Activated CD4-positive, alpha-beta T cell treated with anti-CD3 and anti-CD28 coated beads for 1 hour (primary cell): ENCODE data around the gene MIOS.

Experiments used
- DNase-seq: peaks from one replicate; pipeline ENCODE4 v3.0.0-alpha.2; 2020

The MIOS gene

DNA sequence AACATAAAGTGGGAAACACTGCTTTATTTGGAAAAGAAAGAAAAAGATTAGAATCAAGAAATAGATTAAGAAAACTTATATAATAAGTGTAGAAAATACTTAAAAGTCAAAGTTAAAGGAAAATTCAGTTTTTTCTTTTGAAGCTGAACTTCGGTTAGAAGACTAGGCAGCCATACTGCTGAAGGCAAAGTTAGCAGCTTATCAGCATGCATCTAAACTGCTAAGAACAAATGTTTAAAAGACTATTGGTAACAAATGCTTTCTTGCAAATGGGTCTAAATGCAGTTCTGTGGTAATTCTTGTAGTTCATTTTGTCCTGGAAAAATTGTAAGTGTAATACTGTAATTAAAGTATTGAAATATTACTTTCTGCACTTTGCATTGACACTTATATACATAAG lies 18.0 kb downstream of the MIOS start:
- no peak for DNase-seq

DNA sequence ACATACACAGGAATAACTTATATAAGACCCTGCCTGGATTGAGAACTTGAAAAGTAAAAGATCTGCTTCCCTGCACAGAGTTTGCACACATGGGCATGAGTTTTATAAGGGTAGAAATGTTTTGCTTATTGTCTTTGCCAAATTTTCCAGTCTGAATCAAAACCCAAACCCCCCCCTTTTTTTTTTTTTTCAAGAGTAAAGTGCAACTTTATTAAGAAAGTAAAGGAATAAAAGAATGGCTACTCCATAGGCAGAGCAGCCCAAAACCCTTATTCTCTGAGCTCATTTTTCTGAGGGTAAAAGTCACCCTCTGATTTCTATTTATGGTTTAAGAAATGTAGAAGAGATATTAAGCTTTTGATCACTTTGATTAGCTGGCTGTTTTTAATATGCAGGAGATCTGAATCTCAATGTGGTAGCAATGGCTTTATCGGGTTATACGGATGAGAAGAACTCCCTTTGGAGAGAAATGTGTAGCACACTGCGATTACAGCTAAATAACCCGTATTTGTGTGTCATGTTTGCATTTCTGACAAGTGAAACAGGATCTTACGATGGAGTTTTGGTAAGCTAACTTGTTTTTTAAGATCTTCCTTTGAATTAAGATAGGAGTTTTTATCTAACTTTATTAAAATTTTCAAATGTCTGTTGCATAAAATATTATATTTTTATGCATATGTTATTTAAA lies 18.7 kb downstream of the MIOS start:
- DNase-seq: no peak

DNA sequence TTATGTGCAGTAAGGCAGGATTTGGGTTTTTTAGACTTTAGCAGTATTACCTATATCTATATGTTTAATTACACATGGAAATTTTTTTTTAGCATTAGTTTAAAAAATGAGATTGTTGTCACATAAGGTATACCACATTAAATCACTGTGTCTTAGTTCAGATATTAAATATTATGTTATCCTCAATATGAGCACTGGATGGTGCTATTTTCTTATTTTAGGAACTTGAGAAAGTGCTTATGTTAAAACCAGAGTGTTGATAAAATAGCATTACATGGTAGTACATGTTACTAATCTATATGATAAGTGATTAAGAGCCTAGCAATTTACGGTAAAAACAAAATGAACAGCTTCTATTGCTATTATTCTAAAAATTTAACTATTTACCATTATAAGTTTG lies 28.8 kb downstream of the MIOS start:
- DNase-seq: no peak

DNA sequence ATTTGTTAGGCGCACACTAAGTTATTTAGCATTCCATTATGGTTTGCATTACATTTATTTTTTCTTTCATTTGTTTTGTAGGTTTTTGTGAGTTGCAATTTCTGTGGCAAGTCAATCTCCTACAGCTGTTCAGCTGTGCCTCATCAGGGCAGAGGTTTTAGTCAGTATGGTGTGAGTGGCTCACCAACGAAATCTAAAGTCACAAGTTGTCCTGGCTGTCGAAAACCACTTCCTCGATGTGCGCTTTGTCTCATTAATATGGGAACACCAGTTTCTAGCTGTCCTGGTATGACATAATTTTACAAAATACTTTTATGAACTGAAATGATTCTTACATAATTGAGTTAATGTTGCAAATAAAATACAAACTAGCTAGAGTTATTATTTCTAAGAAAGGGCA lies 29.5 kb downstream of the MIOS start:
- no peak for DNase-seq

DNA sequence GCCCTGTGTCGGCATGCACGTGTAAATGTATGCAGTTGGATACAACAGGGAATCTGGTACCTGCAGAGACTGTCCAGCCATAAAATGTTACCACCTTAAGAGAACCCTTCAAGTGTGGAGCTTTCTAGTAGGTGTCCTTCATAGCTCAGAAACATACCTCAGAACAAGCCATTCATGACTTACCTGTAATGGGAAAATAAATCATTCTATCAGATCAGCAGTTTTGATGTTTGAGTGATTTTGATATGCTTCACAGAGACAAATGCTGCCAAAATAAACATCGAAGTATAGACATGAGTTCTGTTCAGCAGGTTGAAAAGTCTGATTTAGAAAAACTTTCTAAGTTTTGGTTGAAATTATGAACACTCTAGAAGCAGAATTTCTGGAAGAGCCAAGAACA lies 40.3 kb downstream of the MIOS start:
- DNase-seq: no peak

DNA sequence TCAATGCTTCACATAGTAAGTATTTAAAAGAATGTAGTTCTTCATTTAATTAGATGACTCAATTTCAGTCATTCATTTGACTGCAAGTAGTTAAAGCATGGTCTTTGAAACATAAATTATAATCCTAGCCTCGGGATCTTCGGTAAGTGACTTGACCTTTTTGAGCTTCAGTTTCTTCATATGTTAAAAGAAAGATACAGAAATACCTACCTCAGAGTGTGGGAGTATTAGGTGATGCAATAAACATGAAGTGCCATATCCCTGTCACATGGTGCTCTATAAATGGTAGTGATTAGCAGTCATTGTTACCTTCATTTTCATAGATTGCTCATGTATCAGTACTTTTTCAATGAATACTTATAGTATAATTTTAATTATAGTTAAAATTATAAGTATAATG lies 42.6 kb downstream of the MIOS start:
- DNase-seq: no peak

DNA sequence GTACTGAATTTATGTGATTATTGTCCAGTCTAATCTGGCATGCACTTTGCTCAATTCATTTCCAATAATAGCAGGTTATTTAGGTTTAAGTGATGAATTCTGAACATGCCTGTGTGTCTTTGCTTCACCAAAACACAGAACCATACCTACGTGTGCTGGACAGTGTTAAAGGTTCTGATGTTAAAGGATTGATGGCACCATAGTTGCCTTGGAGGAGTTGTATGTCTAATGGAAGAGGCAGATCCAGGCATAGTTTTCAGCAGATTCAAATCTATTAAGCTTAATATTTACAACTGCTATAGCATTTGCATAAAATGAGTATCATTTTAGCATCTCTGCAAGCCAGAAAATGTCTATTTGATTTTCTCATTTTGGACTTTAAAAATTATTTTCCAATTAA lies 45.8 kb downstream of the MIOS start:
- no peak for DNase-seq

DNA sequence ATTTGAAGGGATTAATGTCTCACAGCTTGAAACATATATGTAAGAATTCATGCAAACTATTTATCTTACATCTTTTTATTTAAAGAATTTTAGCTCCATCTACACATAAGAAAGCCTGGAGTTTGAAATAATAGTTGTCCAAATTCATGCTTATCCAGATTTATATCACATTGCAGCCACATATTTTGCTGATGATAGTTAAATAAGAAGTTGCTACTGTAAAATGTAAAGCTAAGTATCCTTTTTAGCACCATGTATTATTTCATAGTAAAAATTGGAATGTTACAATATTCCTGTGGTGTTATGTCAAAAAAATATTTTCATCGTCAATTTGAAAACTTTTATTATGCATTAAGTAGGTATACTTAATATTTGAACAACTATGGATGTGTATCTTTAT lies 46.5 kb downstream of the MIOS start:
- no peak for DNase-seq

DNA sequence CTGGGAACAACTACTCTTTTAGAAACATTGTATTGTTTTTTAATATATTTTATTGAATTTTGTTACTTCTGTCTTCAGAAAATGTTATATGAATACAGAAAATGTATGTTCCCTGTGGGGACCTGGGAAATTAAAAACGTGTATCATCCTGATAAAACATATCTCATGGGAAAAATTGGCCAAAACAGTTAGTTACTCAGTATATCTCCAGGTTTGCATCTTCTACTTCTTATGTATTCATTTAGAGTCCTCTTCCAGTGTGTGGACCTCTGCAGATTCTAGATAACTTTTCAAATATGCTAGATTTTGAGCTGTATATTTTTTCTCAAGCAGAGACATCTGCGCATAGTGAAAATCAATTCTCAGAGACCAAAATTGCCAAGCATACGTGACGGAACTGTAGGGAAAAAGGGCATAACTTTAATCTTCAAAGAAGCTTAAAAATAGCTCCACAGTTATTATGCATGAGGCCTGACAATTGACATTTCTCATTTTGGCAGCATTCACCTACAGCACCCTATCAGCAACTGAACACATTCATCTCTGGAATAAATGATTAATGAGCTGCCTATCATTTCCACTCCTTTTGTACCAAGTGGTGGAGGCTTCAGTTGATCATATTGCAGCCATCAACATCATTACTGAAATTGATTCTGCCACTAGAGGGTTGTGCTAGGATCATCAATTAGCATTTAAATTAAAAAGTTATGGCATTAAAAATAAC lies 47.5 kb downstream of the MIOS start:
- no peak for DNase-seq

DNA sequence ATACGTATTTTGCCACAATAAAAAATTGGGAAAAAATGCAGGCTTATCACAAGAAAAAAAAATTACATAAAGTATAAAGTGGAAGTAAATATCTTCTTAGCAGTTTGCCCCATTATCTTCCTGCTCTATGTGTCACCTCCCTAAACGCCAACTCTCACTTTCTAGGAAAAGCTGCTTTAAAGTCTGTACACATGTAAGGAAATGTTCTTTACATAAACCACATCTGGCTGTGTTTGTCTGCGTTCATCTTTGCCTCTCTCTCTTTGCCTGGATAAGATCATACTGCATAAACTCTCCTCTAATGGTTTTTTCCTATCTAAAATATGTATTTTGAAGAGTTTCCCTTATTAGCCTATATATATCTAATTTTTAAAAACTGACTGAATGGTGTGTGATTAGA lies 50.9 kb downstream of the MIOS start:
- no peak for DNase-seq

DNA sequence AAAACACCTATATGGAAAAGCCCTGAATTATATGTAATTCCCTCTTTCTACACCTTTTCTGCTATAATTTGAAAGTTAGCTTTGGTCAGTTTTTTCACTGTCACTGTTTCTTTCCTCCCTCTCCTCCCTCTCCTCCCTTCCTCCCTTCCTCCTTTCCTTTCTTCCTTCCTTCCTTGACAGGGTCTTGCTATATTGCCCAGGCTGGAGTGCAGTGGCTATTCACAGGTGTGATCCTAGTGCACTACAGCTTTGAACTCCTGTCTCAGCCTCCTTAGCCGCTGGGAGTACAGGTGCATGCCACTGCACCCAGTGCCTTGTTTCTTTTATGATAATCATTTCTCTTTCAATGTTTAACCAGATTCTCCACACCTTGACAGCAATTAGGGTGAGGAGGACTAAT lies 51.7 kb downstream of the MIOS start:
- DNase-seq: no peak

DNA sequence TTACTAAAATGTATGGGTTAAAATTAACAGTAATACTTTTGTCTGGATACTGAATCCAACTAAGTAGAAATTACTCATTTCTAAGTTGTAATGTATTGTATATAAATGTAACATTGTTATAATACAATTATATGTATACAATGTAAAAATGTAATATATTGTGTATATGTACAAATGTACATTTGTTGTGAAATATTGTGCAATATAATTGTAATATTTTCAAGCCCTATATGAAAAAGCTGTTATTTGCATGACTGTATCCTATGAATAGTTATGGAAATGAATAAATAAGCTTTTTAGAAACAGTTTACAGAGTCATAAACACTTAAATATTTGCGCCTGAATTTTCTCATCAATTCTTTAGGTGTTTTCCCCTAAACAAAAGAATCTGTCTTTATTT lies 53.6 kb downstream of the MIOS start:
- DNase-seq: no peak

DNA sequence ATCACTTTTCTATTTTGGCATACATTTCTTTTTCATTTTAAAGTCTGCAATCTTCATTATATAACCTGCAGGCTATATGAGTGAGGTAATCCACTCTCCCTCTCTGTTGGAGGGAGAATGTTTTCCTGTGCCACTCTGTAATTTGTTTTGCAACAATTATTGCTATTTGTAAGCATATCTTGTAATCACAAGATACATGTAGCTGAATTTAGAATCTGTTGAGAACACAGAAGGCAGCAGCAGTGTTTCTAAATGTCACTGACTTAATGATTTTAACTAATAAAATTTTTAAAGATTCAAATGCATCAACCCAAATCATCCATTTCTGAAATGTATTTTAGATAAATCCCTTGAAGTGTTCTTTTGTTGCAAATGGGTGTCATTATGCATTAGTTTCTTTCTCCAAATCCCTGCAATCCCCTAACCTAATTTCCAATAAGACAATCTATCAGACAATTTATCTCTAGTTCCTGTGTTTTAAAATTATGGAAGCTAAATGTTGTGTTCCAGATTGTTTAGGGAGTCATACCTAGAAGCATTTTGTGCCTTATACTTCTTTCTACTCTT lies 54.0 kb downstream of the MIOS start:
- no peak for DNase-seq

DNA sequence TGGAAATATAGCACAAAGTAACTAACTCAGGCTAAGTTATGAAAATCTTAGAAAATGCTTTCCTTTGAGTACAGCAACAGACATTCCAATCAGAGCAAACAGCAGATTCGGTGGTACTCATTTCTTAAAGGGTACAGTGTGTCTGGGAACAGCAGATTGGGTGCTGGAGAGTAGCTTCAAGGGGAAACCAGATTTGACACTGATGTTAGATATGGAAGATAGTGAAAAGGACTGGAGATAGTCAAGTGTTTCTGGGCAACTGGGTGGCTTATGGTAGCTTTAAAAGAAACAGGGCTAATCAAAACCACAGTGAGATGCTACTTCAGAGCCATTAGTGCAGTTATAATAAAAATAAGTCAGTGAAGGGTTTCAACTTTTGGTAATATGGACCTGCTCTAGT lies 61.8 kb downstream of the MIOS start:
- DNase-seq: no peak

DNA sequence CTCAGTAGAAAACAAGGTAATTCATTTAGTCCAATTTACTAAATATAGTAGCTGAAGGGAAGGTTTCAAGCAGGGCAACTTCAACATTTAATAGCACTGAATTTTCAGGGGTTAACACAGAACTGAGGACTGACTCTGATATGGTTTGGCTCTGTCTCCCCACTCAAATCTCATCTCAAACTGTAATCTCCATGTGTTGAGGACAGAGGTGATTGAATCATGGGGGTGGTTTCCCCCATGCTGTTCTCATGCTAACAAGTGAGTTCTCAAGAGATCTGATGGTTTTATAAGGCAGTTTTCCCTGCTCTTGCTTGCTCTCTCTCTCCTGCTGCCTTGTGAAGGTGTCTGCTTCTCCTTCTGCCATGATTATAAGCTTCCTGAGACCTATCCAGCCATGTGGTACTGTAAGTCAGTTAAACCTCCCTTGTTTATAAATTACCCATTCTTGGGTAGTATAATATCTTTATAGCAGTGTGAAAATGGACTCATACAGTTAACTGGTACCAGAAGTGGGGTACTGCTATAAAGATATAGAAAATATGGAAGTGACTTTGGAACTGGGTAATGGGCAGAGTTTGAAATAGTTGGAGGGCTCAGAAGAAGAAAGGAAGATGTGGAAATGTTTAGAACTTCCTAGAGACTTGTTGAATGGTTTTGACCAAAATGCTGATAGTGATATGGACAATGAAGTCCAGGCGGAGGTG lies 64.1 kb downstream of the MIOS start:
- DNase-seq: no peak

DNA sequence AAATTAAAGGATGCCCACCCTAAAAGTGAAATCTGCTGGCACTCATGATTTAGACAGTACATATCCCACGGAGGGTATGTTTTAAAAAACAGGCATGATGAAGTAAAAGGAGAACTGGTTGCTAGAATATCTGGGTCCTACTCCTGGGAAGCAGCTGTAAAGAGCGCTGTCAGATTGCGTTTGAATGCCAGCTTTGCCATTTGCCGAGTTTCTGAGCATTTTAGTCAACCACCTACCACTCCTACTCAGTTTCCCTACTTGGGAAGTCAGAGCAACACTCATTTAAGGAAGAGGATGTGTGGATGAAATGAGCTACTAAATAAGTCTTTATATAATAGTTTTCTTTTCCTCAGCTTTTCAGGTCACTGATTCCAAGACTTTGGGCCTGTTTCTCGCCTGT lies 72.7 kb downstream of the MIOS start:
- DNase-seq: no peak

DNA sequence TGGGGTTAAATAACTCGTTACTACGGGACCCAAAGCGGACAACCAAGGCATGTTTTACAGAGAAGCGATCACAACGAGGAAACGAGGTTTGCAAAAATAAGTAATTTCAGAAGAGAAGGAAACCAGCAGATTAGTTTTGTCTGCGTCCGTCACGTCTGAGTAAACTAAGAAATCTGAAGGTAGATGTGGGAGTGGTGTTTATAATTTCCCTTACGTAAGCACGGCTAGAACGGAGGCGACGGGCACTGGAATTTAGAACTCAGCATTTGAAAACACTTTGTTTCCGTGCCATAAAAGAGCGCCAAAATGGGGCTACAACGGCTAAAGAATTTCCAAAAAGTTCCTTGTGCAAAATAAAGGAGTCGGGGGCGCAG lies 73.2 kb downstream of the MIOS start:
- peak; percentile 44 for DNase-seq

DNA sequence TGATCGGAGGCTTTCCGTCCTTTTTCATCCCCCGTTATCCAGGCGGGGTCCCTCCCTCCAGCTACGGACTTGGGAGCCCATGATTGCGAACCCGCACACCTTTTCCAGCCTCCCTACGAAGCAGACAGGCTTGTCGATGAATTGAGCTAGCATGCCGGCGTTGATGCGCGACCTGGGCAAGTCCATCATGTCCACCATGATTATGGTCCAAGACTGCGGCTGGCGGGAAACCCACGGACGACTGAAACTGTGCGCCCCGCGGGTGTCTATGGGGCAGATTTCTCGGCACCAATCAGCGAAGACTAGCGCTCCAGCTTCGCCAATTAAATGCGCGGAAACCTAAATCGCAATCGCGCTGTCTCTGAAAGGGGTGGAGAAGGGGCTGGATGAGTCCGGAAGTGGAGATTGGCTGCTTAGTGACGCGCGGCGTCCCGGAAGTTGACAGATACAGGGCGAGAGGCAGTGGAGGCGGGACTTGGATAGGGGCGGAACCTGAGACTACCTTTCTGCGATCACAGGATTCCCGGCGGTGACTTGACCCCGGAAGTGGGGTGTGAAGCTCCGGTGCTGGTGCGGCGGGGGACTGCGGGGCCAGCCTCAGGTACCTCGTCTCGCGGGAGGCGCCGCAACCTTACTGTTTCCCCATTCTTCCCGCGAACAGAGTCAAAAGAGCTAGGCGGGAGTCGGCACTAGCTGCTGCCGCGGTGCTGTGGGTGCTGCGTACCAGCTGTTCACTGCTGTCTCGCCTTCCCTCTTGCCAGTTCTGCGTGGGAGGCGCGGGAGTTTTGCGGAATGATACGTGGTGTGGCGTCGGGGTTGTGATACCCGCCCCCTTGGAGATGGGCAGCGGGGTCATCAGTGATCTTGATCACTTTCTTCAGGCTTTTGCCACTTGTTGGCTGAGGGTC lies 73.8 kb downstream of the MIOS start, which contains the start of gene UMAD1:
TSS of gene UMAD1 (plus strand) at position 532 of the 908 bp plus-strand sequence. CDS start 32,620 bp downstream, outside the sequence.
- DNase-seq: peak; percentile 98

DNA sequence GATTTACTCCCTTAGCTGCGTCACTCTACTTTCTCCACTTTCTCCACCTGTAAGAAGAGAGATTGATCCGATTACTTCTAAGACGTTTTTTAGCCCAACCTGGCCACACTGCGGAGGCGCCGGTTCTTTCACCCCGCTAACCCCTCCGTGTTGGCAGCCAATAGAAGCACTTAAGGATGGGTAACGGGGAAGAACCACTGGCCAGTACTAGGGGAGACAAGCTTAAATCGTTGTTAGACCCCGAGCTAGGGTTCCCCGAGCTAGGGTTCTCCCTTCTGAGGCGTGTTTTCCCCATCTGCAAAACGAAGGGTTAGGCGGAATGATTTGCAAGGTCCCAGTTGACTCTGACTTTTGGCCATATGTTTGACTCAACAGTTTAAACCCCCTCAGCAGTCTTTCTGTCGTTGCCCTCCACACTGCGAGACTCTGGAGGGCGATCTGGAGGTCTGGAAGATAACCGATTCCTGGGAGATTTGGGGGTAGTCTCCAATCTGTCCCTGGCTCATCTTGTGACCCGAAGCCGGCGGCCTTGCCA lies 74.5 kb downstream of the MIOS start:
- no peak for DNase-seq

DNA sequence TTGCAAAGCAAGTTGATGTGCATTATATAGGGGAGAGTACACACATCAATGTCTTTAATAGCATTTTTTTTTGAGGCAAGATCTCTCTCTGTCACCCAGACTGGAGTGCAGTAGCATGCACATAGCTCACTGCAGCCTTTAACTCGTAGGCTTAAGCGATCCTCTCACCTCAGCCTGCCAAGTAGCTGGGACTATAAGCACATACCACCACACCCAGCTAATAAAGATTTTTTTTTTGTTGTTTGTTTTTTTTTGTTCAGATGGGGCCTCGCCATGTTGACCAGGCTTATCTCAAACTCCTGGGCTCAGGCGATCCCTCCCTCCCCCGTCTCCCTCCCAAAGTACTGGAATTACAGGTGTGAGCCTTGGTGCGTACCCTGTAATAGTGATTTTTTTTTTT lies 75.4 kb downstream of the MIOS start:
- no peak for DNase-seq

DNA sequence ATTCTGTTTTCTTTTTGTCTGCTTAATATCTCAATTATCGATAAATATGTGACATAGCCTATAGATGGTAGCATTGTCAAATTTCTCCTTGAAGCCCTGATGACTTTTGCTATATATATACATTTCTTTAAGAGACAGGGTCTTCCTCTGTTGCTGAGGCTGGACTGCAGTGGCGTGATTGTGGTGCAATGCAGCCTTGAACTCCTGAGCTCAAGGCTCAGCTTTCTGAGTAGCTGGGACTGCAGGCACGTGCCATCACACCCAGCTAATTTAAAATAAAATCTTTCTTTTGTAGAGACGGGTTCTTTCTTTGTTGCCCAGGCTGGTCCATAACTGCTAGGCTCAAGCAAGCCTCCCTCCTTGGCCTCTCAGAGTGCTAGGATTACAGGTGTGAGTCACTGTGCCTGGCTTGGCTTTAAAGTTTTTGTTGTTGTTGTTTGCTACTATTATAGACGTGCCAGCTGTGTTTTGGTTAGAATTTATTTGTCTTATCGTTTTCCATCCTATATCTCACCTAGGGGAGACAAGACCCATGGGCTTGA lies 80.9 kb downstream of the MIOS start:
- DNase-seq: no peak

DNA sequence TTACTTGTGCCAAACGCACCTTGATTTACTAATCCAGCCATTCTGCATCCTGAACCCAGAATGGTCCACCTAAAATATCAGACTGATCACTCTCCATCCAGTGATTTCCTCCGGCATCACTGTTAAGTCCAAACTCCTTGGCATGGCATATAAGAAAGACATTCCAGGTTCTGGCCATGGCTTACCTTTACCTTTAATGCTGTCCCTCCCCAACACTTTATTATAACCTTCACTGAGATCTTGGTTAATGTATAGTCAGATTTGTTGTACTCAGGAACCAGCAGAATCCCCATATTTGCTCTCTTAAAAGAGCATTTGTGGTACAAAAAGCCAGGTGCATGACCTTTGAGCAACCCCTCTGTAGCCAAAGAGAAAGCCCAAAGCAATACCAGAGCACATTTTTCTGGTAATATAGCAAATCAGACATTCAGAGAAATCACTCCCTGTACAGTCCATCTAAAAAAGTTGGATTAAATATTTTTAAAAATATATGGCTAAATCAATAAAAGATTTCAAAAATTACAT lies 84.1 kb downstream of the MIOS start:
- DNase-seq: no peak
